ENCODE data around the gene PLEKHA7.

Gene PLEKHA7

GRCh38 chr11:16811136-16812020, 202.8 kb downstream of the PLEKHA7 start:
- no peak for DNase-seq (ENCODE audit: low read depth)

- no peak for DNase-seq (ENCODE audit: low read depth)
Observed at GRCh38 chr11:16809886-16810668, 204.1 kb downstream of the PLEKHA7 start.

- no peak for DNase-seq (ENCODE audit: low read depth)
Observed at GRCh38 chr11:16807306-16807705, 206.9 kb downstream of the PLEKHA7 start.

- DNase-seq (ENCODE audit: low read depth) = no peak
Observed at GRCh38 chr11:16806791-16807190, 207.4 kb downstream of the PLEKHA7 start.

- DNase-seq (ENCODE audit: low read depth) = no peak
Observed at GRCh38 chr11:16805938-16806337, 208.3 kb downstream of the PLEKHA7 start.

GRCh38 chr11:16804104-16804947, 209.9 kb downstream of the PLEKHA7 start:
- DNase-seq (ENCODE audit: low read depth) = no peak

GRCh38 chr11:16801288-16801980, 212.8 kb downstream of the PLEKHA7 start:
- no peak for DNase-seq (ENCODE audit: low read depth)

GRCh38 chr11:16800382-16800781, 213.8 kb downstream of the PLEKHA7 start:
- no peak for DNase-seq (ENCODE audit: low read depth)

- DNase-seq (ENCODE audit: low read depth) = no peak
Observed at GRCh38 chr11:16799890-16800289, 214.3 kb downstream of the PLEKHA7 start.

- no peak for DNase-seq (ENCODE audit: low read depth)
Observed at GRCh38 chr11:16799221-16799620, 215.0 kb downstream of the PLEKHA7 start.

GRCh38 chr11:16797776-16798175, 216.4 kb downstream of the PLEKHA7 start:
- DNase-seq (ENCODE audit: low read depth) = no peak

- DNase-seq (ENCODE audit: low read depth) = no peak
Observed at GRCh38 chr11:16796311-16796710, 217.9 kb downstream of the PLEKHA7 start.

- no peak for DNase-seq (ENCODE audit: low read depth)
Observed at GRCh38 chr11:16795146-16795545, 219.1 kb downstream of the PLEKHA7 start.

GRCh38 chr11:16794047-16794818, 220.0 kb downstream of the PLEKHA7 start:
- no peak for DNase-seq (ENCODE audit: low read depth)

GRCh38 chr11:16793511-16793910, 220.7 kb downstream of the PLEKHA7 start:
- DNase-seq (ENCODE audit: low read depth) = no peak

GRCh38 chr11:16793009-16793408, 221.2 kb downstream of the PLEKHA7 start:
- DNase-seq (ENCODE audit: low read depth) = no peak

- DNase-seq (ENCODE audit: low read depth) = no peak
Observed at GRCh38 chr11:16792426-16792825, 221.8 kb downstream of the PLEKHA7 start.

- no peak for DNase-seq (ENCODE audit: low read depth)
Observed at GRCh38 chr11:16791191-16791961, 222.8 kb downstream of the PLEKHA7 start.

- no peak for DNase-seq (ENCODE audit: low read depth)
Observed at GRCh38 chr11:16790486-16791190, 223.6 kb downstream of the PLEKHA7 start.
